GM23338 (cell line): ENCODE data around the gene SYNPR. TPM values are rescaled to one million over a fixed set of nuclear protein-coding genes. Genes with fewer than 3 reads are reported as not detected.

Source experiments
- ATAC-seq: fragments of 200-7000 bp; cut with Tn5 transposase; 3 replicates; pipeline ENCODE4 v1.9.1; 2020
- DNase-seq: peaks from one replicate; pipeline ENCODE4 v3.0.0-alpha.2; 2015; ENCODE audit warnings: low spot score
- H2AFZ ChIP-seq: fragments of 200-600 bp; sonication (generic); 2 replicates; pipeline ENCODE4 v1.8.0; 2016; ENCODE audit warnings: antibody characterized with exemption, mild to moderate bottlenecking, moderate library complexity
- H3F3A ChIP-seq: fragments of 200-600 bp; sonication (generic); replicated peaks from 2 replicates; pipeline ENCODE4 v1.8.0; 2017; ENCODE audit warnings: antibody characterized with exemption, mixed run types, low read depth
- H3K27ac ChIP-seq: fragments of 200-600 bp; sonication (generic); 2 replicates; pipeline ENCODE4 v1.6.1; 2016; ENCODE audit warnings: low read depth
- H3K27me3 ChIP-seq: fragments of 200-600 bp; sonication (generic); 2 replicates; pipeline ENCODE4 v1.8.0; 2016; ENCODE audit warnings: mild to moderate bottlenecking, mixed run types, moderate library complexity; ENCODE audit not compliant: insufficient read depth
- H3K36me3 ChIP-seq: fragments of 200-600 bp; sonication (generic); 2 replicates; pipeline ENCODE4 v1.8.0; 2016; ENCODE audit warnings: mild to moderate bottlenecking; ENCODE audit not compliant: insufficient read depth
- H3K4me1 ChIP-seq: fragments of 200-600 bp; sonication (generic); 2 replicates; pipeline ENCODE4 v1.8.0; 2016; ENCODE audit warnings: mild to moderate bottlenecking, moderate library complexity; ENCODE audit not compliant: insufficient read depth
- H3K4me2 ChIP-seq: fragments of 200-600 bp; sonication (generic); 2 replicates; pipeline ENCODE4 v1.7.1; 2017; ENCODE audit warnings: mixed run types
- H3K4me3 ChIP-seq: fragments of 200-600 bp; sonication (generic); 2 replicates; pipeline ENCODE4 v1.6.1; 2016; ENCODE audit warnings: mixed run types
- H3K79me2 ChIP-seq: fragments of 200-600 bp; sonication (generic); replicated peaks from 2 replicates; pipeline ENCODE4 v1.8.0; 2017; ENCODE audit warnings: mild to moderate bottlenecking; ENCODE audit not compliant: insufficient read depth
- H3K9me2 ChIP-seq: fragments of 200-600 bp; sonication (generic); 2 replicates; pipeline ENCODE4 v1.8.0; 2017; ENCODE audit not compliant: insufficient read depth
- H4K20me1 ChIP-seq: fragments of 200-600 bp; sonication (generic); replicated peaks from 2 replicates; pipeline ENCODE4 v1.8.0; 2017; ENCODE audit warnings: mild to moderate bottlenecking; ENCODE audit not compliant: insufficient read depth
- H3K27ac Mint-ChIP-seq: 2 replicates; pipeline ENCODE4 v1.8.0; 2020; ENCODE audit warnings: inconsistent platforms, mild to moderate bottlenecking, moderate library complexity, mixed read lengths
- H3K27me3 Mint-ChIP-seq: 3 replicates; pipeline ENCODE4 v1.8.0; 2022; ENCODE audit warnings: low read depth, mild to moderate bottlenecking, moderate library complexity, mixed read lengths, inconsistent platforms; ENCODE audit not compliant: insufficient read depth, poor library complexity
- H3K36me3 Mint-ChIP-seq: 3 replicates; pipeline ENCODE4 v1.8.0; 2021; ENCODE audit warnings: low read depth, mild to moderate bottlenecking, inconsistent platforms, moderate library complexity, mixed read lengths
- H3K4me1 Mint-ChIP-seq: 3 replicates; pipeline ENCODE4 v1.8.0; 2020; ENCODE audit warnings: mild to moderate bottlenecking, inconsistent platforms, mixed read lengths
- H3K4me3 Mint-ChIP-seq: 3 replicates; pipeline ENCODE4 v1.8.0; 2021; ENCODE audit warnings: moderate library complexity, mild to moderate bottlenecking, inconsistent platforms, mixed read lengths
- H3K9me3 Mint-ChIP-seq: 3 replicates; pipeline ENCODE4 v1.8.0; 2020; ENCODE audit warnings: moderate library complexity, mild to moderate bottlenecking, inconsistent platforms, mixed read lengths
- CREB1 ChIP-seq: fragments of 250-450 bp; sonication (Bioruptor Pico); IDR thresholded peaks from 2 replicates; pipeline ENCODE4 v1.5.0; 2020; ENCODE audit warnings: low read depth, mild to moderate bottlenecking, moderate library complexity
- CTCF ChIP-seq, 2 experiments: fragments of 200-600 bp in 1 of 2; sonication (generic) in 1 of 2; conservative IDR thresholded peaks; 2 replicates each; pipeline versions ENCODE4 v1.5.1 to v1.6.1; 2016 to 2017; ENCODE audit warnings: antibody characterized with exemption in 2 of 2, low read depth in 2 of 2, mild to moderate bottlenecking in 2 of 2, moderate library complexity in 1 of 2
- ETS1 ChIP-seq: IDR thresholded peaks from 2 replicates; pipeline ENCODE4 v1.6.1; 2016; ENCODE audit warnings: antibody characterized with exemption
- EZH2 ChIP-seq: fragments of 200-600 bp; sonication (generic); IDR thresholded peaks from one replicate; pipeline ENCODE4 v1.8.0; 2017; ENCODE audit warnings: antibody characterized with exemption, mild to moderate bottlenecking, low read depth; ENCODE audit not compliant: unreplicated experiment
- EZH2phosphoT487 ChIP-seq: fragments of 200-600 bp; sonication (generic); IDR thresholded peaks from one replicate; pipeline ENCODE4 v1.8.1; 2018; ENCODE audit warnings: antibody characterized with exemption; ENCODE audit not compliant: unreplicated experiment
- JUNB ChIP-seq: IDR thresholded peaks from one replicate; pipeline ENCODE4 v1.6.1; 2016; ENCODE audit warnings: antibody characterized with exemption; ENCODE audit not compliant: unreplicated experiment
- NANOG ChIP-seq: IDR thresholded peaks from 2 replicates; pipeline ENCODE4 v1.6.1; 2016; ENCODE audit warnings: antibody characterized with exemption, borderline replicate concordance
- POLR2AphosphoS5 ChIP-seq: IDR thresholded peaks from 2 replicates; pipeline ENCODE4 v1.6.1; 2016; ENCODE audit warnings: antibody characterized with exemption, low read depth
- REST ChIP-seq: IDR thresholded peaks from one replicate; pipeline ENCODE4 v1.6.1; 2018; ENCODE audit warnings: antibody characterized with exemption; ENCODE audit not compliant: unreplicated experiment
- STAT1 ChIP-seq: IDR thresholded peaks from one replicate; pipeline ENCODE4 v1.6.1; 2016; ENCODE audit warnings: antibody characterized with exemption; ENCODE audit not compliant: unreplicated experiment
- ZNF114 ChIP-seq: fragments of 250-450 bp; sonication (Bioruptor Pico); IDR thresholded peaks from 2 replicates; pipeline ENCODE4 v1.5.0; 2020; ENCODE audit warnings: mild to moderate bottlenecking, moderate library complexity
- ZNF331 ChIP-seq: fragments of 250-450 bp; sonication (Bioruptor Pico); IDR thresholded peaks from 2 replicates; pipeline ENCODE4 v1.5.0; 2020; ENCODE audit warnings: low read depth, mild to moderate bottlenecking, moderate library complexity
- ZNF462 ChIP-seq: fragments of 250-450 bp; sonication (Bioruptor Pico); IDR thresholded peaks from 2 replicates; pipeline ENCODE4 v1.5.0; 2020; ENCODE audit warnings: mild to moderate bottlenecking, moderate library complexity
- polyA plus RNA-seq: library from polyadenylated mRNA; unstranded; fragments of >200 nt; fragmentation: Nextera tagmentation; extraction: Ambion mirVana; gene quantifications from 2 replicates; pipeline ENCODE4 v1.2.1, GENCODE V29; 2016
- total RNA-seq: library from RNA; depleted of rRNA; stranded (reverse); fragments of >200 nt; shearing (Covaris generic); gene quantifications from 2 replicates; pipeline ENCODE4 v1.2.3, GENCODE V29; 2014

SYNPR gene
- total and polyA plus RNA-seq, 2 experiments from 2014 or later, result 0.38 to 0.55 TPM

GRCh38 chr3:63613561-63613960, 335.5 kb downstream of the SYNPR start:
- Histone ChIP-seq H3K4me2 (no peak overlapping the region), H2AFZ (no peak overlapping the region), H3K9me2 (0 out of 2 replicates have a peak, but pooled peaks cover 5% of the 10 kb centered on the region), H3F3A (no peaks in the 10 kb centered on the region), H3K4me1 (no peaks in the 10 kb centered on the region; the same call in 1 of the 2 replicates), H3K36me3 (no peaks in the 10 kb centered on the region), H3K79me2 (no peaks in the 10 kb centered on the region), H3K27me3 (no peaks in the 10 kb centered on the region), H3K4me3 (no peak overlapping the region), H4K20me1 (no peaks in the 10 kb centered on the region), H3K27ac (no peak overlapping the region)
- no peak for ATAC-seq
- no peak for DNase-seq
- Mint-ChIP-seq H3K4me3 (no peak overlapping the region), H3K36me3 (no peaks in the 10 kb centered on the region), H3K27ac (no peak overlapping the region), H3K4me1 (peaks cover 7% of the 10 kb centered on the region; the same call in 1 of the 3 replicates), H3K27me3 (no peaks in the 10 kb centered on the region), H3K9me3 (no peaks in the 10 kb centered on the region)
- TF ChIP-seq ZNF114 (CRISPR knock-in tag), result no peak
- TF ChIP-seq EZH2, result no peak
- TF ChIP-seq EZH2phosphoT487, result no peak
- no peak for TF ChIP-seq ZNF331
- TF ChIP-seq ETS1, result no peak
- no peak for TF ChIP-seq STAT1
- no peak for TF ChIP-seq NANOG
- no peak for TF ChIP-seq ZNF462
- TF ChIP-seq REST, result no peak
- no peak for TF ChIP-seq JUNB
- no peak for TF ChIP-seq CREB1 (CRISPR knock-in tag)
- TF ChIP-seq POLR2AphosphoS5, result no peak
- TF ChIP-seq CTCF (conservative IDR thresholded peaks at IDR 0.05; ENCODE audit: low read depth in 2 of 2), result no peak
